Glomerular endothelial cell (primary cell): ENCODE measurements around the gene PNPLA2. TPM values are rescaled to one million over a fixed set of nuclear protein-coding genes. Genes with fewer than 3 reads are reported as not detected.

Experiments used
- DNase-seq: peaks from one replicate; pipeline ENCODE4 v3.0.0-alpha.2; 2011; ENCODE audit warnings: low read depth, low spot score; ENCODE audit errors: extremely low read depth
- total RNA-seq: library from RNA; depleted of rRNA; stranded (reverse); fragments of >200 nt; gene quantifications from 2 replicates; pipeline ENCODE4 v1.2.3, GENCODE V29; 2015

The PNPLA2 gene
- total RNA-seq, 1 donor from 2014 or later = 58.0 TPM

DNA sequence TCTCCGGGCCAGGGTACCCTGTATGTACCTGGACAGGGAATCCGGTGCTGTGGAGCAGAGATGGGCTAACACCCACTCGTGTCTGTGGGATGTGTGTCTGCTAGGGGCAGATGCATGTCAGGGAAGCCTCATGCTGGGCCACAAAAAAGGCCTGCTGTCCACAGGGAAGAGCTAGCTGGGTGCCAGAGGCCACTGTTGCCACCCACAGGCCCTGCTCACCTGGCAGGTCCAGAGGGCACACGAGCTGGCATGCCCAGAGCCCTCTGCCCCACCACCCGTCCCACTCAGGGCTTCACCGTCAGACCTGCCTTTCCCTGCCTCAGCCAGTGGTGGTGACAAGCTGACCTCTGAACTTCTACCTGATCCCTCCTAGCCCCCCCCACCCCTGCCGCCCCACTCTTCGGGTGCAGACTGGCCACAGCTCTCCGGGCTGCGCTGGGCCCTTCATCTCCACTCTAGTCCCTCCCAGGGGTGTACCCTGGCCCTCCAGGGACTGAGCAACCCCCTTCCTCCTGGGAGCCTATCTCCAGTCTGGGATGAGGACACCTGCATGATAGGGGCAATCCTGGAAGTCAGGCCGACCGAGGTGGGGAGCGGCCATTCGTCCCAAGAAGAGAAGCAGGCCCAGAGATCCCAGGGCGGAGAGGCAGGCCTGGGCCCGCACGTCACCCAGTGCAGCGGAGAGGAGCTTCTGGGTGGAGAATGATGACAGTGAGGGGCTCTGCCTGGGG, 22.0 kb upstream of the PNPLA2 start:
- no peak for DNase-seq

DNA sequence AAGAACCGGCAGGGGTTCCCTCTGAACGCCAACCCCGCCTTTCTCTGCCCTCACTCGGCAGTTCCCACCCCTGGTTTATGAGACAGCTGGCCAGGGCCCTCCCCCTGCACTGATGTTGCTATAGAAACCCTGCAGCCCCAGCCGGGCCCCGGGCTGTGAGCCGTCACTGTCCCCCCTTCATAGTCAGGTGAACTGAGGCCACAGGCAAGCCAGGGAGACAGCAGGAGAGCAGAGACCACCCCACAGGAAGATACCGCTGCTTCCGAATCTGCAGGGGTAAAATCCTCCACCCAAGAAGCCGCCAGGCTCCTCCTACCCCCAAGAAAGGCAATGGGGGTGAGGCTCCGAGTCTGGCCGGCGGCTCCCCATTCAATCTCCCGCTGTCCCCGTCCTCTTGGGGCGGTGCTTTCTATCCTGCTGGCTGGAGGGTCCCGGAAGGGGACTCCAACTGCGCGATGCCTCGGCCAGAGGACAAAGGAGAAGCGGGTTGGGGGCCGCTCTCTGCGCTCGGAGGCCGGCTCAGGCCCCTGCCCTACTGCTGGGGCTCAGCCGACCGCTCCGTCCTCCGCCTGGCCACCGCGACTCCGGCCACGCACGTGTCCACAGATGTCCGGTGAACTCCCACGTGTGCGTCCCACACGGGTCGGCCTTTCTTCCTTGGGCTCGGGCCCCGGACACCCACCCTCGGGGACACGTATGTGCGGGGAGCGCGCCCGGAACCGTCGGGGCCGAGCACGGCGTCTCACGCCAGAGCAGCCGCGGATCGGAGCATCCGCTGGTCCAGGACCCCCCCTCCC, 21.2 kb upstream of the PNPLA2 start:
- DNase-seq = no peak

DNA sequence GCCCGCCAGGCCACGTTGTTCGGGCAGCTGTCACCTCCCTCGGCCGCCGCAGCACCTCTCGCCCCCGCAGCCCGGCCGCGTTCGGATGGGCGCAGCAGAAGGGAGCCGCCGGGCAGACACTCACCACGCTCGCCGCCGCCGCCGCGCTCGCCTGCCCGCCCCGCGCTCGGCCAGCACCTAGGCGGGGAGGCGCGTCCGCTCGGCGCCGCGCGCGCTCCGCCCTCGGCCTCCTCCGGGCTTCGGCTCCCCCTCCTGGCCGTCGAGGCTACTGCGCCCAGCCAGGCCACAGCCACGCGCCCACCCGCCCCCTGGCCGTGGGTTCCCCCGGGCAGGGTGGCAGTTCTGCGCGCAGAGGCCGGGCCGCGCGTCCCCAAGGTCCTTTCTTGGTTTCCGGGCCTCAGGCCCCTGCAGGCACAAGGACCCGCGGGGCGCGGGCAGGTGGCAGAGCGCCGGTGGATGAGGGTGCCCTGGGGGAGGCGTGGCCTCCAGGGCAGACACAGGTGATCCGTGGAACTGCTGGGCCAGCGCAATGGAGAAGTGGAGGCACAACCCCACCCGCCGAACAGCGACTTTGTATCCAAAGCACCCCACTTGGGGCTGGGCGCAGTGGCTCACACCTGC, 20.5 kb upstream of the PNPLA2 start, which contains the start of gene SLC25A22:
TSS of gene SLC25A22 (minus strand) at position 189 of the 621 bp plus-strand sequence. CDS start 3,275 bp downstream, outside the sequence.
- no peak for DNase-seq

DNA sequence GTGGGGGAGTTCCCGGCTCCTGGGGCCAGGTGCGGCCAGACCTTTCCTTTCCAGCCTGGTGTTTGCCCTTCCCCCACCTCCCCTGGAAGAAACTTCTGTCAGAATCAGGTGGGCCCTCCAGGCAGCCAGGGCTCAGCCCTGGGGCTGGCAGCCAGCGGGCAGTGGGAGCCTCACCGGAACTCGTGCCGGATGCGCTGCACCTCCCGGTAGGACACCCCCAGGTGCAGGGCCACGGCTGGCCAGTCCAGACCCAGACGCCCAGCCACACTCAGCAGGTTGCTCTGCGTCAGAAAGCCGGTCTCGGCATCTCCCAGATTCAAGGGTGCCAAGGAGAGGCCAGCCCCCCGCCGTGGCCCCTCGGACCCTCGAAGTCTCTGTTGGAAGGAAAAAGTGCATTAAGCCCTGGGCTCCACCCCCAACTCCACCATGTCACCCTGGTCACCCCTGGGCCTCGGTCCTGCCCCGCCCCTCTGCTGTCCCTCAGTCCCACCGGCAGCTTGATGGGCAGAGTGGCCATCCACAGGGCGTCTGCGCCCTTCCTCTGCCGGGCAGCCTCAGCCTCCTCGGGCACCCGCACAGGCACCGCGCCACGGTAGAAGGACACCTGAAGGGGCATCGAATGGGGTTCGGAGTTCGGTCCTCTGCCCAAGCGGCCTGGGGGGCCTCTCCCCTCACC, 18.9 kb upstream of the PNPLA2 start:
- DNase-seq = no peak

DNA sequence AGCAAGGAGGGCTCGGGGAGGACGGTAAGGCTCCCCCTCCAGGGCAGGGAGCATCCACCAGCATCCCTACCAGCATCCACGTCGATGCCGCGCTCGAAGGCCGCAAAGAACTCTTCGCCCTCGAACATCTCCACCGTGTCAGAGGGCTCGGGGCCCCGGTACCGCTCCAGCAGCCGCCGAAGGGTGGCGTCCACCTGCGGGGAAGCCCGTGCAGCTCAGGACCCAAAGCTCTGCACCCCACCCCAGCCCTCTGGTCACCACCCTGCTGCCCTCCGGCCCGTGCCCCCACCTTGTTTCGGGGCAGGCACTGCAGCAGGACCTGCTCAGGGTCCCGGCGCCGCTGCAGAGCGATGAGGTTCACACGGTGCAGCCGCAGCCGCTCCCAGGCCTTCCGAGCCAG, 18.2 kb upstream of the PNPLA2 start:
- DNase-seq = no peak

DNA sequence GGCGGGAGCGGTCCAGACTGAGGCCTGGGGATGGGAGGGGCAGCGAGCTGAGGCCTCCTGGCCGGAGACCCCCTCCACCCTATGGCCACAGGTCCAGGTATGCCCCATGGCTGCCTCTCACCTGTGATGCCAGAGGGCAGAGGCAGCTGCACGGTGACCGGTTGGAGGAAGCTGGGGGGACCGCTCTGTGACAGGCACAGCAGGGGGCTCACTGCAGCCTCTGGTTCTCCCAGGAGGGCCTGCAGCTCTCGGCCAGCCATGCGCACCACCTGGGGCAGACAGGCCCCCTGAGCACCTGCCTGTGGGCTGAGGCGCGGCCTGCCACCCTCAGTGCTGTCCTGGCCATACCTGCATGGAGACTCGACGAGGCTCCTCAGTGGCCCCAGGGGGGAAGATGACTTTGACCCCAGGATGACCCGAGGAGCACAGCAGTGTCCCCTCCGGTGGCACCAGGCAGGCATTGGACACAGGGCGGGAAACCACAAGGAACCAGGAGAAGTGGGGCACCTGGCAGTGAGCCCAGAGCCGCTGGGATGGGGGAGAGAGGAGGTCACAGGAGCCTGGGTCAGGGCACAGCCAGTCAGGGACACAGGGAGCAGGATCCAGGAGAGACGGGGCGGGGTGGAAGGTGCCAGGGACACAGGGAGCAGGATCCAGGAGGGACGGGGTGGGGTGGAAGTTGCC, 17.5 kb upstream of the PNPLA2 start:
- DNase-seq = no peak

DNA sequence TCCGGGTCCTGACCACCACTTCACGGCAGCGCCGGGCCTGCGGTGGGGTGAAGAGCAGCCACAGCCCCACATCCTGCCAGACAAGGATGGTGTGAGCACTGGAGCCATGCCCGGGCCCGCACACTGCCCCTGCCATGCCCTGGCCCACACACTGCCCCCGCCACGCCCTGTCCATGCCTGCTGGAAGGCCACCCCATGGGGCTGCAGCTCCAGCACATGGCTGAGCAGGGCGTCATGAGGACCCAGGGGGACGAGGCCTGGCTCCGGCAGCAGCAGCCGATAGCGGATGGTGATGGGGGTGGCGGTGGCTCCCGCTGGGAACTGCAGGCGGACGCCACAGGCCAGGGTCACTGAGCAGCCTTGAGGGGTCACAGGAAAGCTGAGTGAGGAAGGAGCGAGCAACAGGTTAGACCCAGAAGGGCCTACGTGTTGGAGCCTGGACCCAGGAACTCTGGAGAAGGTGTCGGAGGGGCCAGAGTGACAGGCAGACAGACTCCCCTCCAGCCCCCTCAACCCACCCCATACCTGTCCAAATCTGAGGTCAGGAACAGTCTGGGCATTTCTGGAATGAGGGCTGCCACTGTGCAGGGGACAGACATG, 16.6 kb upstream of the PNPLA2 start:
- DNase-seq = no peak

DNA sequence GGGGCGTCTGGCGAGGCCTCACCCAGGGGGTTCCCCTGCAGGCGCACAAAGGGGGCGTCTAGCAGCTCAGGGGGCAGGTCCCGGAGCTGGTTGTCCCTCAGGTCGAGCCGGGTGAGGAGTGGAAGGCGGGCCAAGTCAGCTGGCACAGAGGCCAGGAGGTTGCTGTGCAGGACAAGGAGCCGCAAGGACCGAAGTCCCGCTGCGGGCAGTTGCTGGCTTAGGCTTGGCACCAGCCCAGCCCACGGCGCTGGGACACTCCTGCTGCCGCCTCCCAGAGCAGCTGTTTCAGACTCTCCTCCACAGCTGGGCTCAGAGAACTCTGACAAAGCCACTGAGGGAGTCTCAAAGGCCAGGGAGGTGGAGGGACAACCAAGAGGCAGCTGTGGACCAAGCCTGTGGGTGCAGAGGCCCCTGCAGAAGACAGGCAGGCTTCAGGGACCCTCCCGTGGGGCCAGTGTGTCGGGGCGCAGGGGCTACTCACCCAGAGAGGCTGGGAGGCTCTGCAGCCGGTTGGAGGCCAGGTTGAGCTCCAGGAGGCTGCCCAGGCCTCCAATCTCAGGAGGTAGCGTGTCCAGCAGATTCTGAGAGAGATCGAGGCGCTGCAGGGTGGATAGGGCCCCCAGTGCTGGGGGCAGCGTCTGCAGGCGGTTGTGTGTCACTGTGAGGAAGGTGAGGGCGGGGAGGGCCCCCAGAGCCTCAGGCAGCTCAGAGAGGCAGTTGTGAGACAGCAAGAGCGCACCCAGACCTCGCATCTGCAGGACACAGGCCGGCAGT, 15.8 kb upstream of the PNPLA2 start:
- DNase-seq = no peak

DNA sequence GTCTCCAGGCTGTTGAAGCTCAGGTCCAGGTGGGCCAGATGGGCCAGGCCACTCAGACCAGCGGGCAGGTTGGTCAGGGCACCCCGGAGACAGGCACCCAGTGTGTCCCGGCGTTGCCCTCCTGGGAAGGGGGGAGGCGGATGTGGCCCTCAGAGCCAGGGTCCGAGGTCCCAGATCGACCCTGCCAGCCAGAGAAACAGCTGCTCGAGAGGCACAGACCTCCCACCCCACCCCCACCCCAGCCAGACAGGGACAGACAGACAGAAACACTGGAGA, 15.3 kb upstream of the PNPLA2 start:
- DNase-seq = no peak

DNA sequence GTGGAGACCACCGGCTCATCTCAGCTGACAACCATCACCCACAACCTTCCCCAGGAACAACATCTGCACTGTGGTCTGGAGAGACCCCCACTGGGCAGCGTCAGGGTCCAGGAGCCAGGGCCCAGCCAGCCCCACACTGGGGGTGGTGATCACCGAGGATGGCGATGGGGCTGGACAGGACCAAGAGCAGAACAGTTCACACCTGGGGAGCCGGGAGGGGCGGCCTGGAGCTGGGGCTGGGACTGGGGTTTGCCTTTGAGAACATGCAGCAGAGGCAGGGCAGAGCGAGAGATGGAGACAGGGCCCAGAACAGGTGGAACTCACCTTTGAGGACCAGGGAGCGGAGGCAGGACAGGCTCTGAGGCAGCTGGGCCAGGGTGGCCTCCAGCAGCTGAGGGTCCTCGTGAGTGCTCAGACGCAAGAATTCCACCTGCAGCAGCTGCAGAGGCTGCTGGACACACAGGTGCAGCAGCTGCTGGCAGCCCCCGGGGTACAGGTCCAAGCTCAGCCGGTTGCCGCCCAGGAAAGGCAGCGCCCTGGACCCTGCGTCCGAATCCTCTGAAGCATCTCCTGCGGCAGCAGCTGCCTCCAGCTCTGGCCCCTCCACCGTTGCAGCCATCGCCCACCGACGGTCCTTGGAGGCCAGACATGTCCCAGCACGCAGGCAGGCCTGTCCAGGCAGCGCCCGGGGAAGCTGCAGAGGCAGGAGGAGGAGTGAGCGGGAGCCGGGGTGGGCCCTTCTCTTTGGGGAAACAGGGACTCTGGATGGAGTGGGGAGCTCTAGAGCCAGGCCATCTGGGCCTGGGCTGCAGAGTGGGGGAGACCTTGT, 14.7 kb upstream of the PNPLA2 start:
- DNase-seq = no peak

DNA sequence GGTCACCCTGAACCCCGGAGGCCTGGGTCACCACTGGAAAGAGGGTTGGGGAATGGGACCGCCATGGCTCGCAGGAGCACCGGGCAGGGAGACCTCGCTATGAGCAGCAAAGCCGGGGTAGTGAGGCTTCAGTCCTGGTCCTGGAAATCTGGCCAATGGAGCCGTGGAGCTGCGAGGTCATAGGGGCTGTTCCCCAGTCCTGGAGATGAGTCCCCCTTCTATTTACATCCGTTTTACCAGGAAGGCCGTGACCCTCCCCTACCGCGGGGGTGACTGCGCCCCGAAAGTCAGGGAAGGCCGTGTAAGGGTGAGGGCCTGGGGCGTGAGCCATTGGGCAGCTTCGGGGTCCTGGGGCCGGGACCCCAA, 14.1 kb upstream of the PNPLA2 start:
- DNase-seq = no peak

DNA sequence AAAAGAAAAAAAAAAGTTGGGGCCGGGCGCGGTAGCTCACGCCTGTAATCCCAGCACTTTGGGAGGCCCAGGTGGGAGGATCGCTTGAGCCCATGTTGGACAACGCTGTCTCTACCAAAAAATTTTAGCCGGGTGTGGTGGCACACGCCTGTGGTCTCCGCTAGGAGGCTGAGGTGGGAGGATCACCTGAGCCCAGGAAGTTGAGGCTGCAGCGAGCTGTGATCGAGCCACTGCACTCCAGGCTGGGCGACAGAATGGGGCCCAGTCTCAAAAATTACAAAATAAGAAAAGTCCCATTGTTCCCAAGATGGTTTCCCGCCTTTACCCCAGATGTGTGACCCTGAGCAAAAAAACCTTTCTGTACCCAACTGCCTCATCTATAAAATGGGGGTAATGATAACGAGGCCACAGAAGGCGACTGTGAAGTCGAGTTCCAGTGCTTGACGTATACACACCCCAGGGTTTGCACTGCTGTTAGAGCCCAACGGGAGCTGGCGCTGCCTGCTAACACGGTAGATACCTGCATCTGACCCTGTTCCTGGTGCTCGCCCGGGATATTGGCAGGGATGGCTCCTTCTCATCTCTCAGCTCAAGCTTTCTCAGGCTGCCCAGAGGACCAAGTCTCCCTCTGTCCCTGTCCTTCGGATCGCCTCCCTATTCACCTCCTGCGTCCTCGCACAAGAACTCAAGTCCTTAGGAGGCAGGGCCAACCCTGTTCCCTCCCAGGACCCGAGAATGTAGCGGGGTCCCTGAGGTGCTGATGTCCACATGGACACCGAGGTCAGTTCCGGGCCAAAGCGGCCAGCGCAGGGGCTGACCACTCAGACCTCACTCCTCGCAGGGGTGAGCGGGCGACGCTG, 10.1 kb upstream of the PNPLA2 start:
- DNase-seq = no peak

DNA sequence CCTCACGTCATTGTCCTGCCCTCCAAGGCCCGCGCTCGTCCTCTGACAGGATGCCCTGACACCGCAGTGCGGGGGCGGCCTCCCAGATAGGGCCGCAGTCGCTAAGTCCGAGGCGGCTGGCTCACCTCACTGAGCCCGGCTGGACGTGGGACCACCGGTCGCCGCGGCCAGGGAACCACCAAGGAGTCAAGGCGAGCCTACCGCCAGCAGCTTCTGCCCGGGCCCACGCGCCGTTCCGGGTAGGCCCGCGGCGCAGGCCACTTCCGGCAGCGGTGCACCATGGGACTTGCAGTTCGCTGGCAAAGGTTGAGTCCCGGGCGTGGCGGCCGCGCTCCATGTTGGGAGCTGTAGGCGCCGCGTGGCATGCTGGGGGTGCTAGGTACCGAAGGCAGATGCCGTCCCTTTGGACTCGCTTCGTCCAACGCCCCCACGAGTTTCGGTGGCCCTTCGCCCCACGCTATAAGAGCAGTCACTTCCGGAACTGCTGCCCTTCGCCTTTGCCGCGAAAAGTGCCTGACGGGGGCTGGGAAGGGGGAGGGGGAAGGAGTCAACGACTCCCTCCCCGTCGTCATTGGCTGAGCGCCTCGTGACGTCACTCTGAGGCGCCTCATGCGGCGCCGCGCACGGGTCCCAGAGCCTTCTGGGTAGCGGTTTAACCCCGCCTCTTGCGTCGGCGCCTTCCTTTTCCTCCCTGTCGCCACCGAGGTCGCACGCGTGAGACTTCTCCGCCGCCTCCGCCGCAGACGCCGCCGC, 9.3 kb upstream of the PNPLA2 start, which contains the start of gene RPLP2:
TSS of gene RPLP2 (plus strand) at position 681 of the 753 bp plus-strand sequence. CDS start 268 bp downstream, outside the sequence.
- DNase-seq = no peak

DNA sequence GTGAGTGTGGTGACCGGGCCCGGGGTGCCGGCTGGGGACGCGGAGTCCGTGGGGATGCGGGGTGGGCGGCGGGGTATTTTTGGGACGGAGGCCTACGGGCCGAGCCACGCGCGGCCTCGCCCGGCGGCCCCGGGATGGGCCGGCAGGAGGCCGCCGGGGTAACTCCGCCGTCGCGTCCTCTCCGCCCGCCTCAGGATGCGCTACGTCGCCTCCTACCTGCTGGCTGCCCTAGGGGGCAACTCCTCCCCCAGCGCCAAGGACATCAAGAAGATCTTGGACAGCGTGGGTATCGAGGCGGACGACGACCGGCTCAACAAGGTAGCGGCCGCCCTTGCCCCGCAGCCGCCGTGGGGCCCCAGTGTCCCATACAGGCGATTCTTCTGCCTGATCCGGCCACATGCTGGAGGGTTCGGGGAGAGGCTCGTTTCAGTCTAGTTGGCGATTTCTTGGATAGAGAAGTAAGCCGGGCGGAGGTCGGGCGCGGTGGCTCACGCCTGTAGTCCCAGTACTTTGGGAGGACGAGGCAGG, 8.6 kb upstream of the PNPLA2 start:
- DNase-seq = no peak

DNA sequence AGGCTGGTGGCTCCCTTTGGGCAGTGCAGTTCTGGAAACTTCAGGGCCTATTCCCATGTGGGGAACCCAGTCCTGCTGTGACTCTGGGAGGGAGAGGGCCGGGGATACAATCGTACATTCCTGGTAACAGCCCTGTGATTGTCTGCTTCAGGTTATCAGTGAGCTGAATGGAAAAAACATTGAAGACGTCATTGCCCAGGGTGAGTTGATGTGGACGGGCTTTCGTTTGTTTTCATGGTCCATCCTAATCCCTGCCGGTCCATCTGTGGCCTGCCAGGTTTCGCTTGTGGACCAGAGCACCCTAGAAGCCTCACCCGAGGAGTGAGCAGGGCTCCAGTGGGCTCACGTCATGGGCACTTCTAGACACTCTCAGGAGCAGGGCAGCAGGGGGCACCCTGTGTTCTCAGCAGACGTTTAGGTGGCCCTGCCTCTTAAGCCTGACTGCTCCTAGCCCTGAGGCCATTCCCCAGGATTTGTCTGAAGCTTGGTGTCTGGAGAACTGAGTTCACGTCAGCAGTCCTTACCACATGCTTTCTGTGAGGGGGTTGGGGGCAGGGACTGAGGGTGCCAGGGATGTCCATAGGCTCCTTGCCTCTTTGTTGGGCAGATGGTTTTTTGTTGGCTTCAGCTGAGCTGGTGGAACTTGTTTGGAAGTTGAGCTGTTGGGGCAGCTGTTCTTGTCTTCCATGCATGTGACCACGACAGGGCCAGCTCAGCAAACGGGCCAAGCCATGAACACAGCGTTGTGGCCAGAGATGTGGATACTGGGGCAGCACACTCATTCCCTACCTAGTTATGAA, 7.1 kb upstream of the PNPLA2 start:
- no peak for DNase-seq

DNA sequence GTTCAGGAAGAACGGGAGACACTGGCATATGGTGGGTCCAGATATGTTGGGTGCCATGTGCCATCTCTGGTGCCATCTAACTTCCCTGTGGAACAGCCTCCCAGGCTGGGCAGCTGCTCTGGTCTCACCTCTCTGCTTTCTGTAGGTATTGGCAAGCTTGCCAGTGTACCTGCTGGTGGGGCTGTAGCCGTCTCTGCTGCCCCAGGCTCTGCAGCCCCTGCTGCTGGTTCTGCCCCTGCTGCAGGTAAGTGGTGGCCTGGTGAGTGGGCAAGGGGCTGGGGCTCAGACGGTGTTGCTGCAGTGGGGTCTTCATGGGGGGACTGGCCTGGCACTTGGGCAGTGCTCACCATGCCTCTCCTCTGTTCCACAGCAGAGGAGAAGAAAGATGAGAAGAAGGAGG, 6.3 kb upstream of the PNPLA2 start:
- DNase-seq = no peak
